ENCODE measurements around the gene CNTN5.

- no peak for TF ChIP-seq EZH2 (IDR thresholded peaks at IDR 0.05)
- no peak for TF ChIP-seq POLR2AphosphoS5 (IDR thresholded peaks at IDR 0.05; ENCODE audit: borderline replicate concordance, low read depth, low read length)
Observed at GRCh38 chr11:99535406-99535805, 514.7 kb downstream of the CNTN5 start.
